A673 (cell line): ENCODE results near the gene CLDN1.

Source experiments
- EZH2 ChIP-seq: fragments of 200-600 bp; sonication (generic); IDR thresholded peaks from 2 replicates; pipeline ENCODE4 v1.6.1; 2017; ENCODE audit warnings: borderline replicate concordance, low read depth, mild to moderate bottlenecking, mixed read lengths, antibody characterized with exemption, low read length; ENCODE audit not compliant: poor library complexity, severe bottlenecking
- TF ChIP-seq, protein P1 (sequence below): fragments of 300-800, 200-600 bp; sonication (generic); conservative IDR thresholded peaks from 2 replicates; pipeline ENCODE4 v1.5.1; 2017; ENCODE audit warnings: low read depth, mild to moderate bottlenecking, antibody characterized with exemption, low read length, moderate library complexity, mixed read lengths

DNA sequence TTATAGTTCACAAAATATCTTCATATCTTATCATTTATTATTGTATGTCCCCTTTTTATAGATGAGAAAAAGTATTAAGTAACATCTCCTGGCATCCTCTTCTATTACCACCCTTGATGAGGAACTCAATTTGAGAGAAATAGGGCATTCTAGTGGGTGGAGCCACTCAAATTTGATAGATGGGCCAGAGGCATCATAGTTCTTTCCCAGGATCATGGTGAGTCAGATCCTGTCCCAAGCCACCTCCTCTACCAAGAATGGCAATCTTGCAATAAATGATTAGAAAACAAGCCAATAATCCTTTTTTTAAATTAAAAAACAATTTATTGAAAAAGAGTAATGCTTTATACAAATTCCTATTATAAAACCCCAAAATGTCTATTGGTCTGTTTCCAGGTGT, 16.8 kb downstream of the CLDN1 start:
- TF ChIP-seq, protein P1, sequence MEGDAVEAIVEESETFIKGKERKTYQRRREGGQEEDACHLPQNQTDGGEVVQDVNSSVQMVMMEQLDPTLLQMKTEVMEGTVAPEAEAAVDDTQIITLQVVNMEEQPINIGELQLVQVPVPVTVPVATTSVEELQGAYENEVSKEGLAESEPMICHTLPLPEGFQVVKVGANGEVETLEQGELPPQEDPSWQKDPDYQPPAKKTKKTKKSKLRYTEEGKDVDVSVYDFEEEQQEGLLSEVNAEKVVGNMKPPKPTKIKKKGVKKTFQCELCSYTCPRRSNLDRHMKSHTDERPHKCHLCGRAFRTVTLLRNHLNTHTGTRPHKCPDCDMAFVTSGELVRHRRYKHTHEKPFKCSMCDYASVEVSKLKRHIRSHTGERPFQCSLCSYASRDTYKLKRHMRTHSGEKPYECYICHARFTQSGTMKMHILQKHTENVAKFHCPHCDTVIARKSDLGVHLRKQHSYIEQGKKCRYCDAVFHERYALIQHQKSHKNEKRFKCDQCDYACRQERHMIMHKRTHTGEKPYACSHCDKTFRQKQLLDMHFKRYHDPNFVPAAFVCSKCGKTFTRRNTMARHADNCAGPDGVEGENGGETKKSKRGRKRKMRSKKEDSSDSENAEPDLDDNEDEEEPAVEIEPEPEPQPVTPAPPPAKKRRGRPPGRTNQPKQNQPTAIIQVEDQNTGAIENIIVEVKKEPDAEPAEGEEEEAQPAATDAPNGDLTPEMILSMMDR: no peak
- no peak for TF ChIP-seq EZH2
